GM12864 (cell line): Measurements from ENCODE around the gene NAT9.
A peak's percentile ranks its signal among the peaks of the same experiment; 100 is the strongest.

Experiments used
- DNase-seq: peaks from one replicate; pipeline ENCODE4 v3.0.0-alpha.2; 2011; ENCODE audit warnings: low read depth
- H3K4me3 ChIP-seq: 2 replicates; pipeline ENCODE4 v1.5.1; 2011; ENCODE audit warnings: mild to moderate bottlenecking, low read depth, low read length, control low read depth
- TF ChIP-seq, protein P1 (sequence below): IDR thresholded peaks from 2 replicates; pipeline ENCODE4 v1.5.1; 2011; ENCODE audit warnings: low read depth, mild to moderate bottlenecking, moderate library complexity, low read length, control low read depth, inconsistent platforms; ENCODE audit errors: missing control alignments

The NAT9 gene

DNA sequence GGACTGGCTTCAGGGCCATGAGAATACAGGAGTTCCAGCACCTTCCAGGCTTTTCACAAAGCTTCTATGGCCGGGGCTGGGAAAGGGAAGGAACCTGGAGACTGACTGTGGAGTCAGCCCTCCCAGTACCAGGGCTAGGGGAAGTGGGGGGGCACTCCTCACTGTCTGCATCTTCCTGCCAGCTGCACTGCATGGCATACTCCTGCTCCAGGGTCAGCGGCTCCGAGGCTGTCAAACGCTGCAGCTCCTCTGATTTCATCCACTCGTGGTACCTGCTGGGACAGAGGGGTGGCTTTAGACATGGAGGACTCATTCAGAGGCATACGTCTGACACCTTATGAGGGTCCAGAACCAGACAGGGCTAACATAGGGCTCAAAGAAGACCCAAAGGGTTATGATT, 2.7 kb downstream of the NAT9 start:
- TF ChIP-seq, protein P1, sequence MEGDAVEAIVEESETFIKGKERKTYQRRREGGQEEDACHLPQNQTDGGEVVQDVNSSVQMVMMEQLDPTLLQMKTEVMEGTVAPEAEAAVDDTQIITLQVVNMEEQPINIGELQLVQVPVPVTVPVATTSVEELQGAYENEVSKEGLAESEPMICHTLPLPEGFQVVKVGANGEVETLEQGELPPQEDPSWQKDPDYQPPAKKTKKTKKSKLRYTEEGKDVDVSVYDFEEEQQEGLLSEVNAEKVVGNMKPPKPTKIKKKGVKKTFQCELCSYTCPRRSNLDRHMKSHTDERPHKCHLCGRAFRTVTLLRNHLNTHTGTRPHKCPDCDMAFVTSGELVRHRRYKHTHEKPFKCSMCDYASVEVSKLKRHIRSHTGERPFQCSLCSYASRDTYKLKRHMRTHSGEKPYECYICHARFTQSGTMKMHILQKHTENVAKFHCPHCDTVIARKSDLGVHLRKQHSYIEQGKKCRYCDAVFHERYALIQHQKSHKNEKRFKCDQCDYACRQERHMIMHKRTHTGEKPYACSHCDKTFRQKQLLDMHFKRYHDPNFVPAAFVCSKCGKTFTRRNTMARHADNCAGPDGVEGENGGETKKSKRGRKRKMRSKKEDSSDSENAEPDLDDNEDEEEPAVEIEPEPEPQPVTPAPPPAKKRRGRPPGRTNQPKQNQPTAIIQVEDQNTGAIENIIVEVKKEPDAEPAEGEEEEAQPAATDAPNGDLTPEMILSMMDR, result no peak
- no peak overlapping the region for H3K4me3 ChIP-seq
- no peak for DNase-seq

DNA sequence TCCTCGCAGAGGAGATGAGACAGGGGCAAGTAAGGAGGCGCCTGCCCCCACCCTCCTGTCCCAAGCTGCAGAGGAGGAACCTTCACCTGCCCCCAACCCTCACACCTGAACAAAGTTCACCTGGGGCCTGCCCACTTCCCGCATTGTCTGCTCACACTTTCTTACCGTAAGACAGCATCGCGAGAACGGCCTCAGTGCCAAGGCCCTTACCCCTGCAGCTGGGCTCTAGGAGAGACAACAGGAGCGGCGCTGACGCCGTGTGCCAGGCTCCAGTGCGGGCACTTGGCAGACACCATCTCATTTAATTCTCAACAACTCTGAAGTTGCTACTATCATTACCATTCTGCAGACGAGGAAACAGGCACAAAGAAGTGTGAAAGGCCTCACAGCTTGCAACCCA, 4.1 kb downstream of the NAT9 start:
- no peak for DNase-seq
- TF ChIP-seq, protein P1, result no peak
- H3K4me3 ChIP-seq, result no peak overlapping the region

DNA sequence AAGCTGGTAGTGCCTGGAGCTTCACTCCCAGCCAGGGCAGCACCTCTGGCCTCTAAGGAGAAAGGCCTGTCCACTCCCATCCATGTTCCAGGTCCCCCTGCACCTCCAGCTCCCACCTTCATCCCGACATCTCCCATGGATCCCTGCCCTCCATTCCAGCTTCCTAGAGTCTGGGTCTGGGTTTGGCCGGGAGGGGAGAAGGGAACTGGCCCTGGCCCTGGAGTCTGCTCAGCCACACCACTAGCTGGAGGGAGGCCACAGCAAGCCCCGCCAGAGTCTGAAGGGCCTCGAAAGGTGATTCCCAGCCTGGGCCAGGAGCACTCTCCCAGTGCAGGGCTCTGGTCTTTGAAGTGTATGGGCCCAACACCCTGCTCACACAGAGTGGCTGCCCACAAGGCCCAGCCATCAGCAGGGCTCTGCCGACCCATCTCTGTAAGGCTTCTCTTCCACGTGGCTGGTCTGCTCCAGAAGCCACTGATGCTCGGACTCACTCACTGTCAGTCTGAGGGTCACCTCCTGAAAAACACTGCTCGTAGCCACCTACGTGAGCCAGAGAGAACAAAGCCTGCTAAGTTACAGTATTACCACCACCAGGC, 4.7 kb downstream of the NAT9 start:
- DNase-seq, result no peak
- TF ChIP-seq, protein P1, result no peak
- H3K4me3 ChIP-seq, result no peak overlapping the region

DNA sequence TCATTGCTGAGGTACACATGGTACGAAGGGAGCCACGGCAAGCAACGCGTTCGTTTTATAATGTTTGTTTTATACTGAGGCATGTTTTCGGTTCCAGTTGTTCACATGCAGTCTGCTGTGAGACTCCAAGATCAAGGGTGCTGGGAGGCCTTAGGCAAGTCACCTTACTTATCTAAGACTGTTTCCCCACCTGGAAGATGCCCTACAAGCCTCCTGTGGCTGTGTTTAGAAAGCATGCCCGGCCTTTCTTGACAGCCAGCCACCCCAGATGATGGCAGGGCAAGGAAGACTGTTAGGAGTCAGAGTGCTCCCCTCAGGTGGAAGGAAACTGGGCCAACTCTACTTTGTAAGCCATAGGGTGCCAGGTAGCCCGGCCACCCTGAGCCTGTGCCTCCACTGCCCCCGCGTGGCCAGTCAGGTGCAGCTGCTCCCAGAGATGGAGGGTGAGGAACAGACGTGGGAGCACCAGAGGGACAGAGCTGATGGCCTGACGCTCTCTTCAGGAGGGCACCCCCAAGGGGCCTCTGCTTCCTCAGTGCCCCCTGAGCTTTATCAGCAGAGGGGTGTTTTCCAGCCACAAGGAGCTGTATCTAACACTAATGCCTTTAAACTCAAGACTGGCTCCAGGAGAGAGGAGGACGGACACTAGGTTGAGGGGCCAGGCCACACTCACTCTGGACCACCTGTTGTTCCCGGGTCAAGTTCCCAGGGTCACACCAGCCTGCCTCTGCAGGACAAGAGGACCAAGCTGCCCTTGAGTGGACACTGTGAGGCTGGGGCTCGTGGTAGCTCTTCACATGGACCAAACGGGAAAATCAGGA, 5.4 kb downstream of the NAT9 start:
- TF ChIP-seq, protein P1, result peak; percentile 89
- DNase-seq, result no peak
- no peak overlapping the region for H3K4me3 ChIP-seq

DNA sequence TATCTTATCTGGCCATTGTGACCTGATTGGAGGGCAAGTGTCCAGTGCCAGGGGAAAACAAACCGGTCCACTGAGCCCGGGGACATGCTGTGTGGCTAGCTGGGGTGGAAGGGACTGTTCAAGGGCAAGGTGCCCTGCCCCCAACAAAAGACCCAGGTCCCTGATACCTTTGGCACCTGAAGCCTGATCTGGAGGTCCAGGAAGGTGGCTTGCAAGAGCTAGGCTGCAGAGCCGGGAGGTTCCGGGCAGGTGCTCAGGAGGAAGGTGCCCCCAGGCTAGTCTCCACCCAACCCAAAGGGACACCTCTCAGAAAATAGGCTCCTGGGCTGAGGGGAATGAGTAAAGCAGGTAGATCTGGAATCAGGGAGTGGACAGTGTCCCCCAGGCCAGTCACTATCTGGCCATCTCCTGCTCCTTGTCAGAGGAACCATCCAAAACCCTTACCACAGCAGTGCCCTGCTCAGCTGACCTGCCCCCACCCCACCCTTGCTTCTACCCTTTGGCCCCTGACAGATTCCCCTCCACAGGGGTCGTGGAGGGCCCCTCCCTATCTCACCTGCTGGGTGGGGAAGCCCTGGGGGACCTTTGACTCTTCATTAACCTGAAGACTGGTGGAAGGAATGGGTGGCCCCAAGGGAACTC, 6.2 kb downstream of the NAT9 start:
- no peak for DNase-seq
- TF ChIP-seq, protein P1, result no peak
- no peak overlapping the region for H3K4me3 ChIP-seq

DNA sequence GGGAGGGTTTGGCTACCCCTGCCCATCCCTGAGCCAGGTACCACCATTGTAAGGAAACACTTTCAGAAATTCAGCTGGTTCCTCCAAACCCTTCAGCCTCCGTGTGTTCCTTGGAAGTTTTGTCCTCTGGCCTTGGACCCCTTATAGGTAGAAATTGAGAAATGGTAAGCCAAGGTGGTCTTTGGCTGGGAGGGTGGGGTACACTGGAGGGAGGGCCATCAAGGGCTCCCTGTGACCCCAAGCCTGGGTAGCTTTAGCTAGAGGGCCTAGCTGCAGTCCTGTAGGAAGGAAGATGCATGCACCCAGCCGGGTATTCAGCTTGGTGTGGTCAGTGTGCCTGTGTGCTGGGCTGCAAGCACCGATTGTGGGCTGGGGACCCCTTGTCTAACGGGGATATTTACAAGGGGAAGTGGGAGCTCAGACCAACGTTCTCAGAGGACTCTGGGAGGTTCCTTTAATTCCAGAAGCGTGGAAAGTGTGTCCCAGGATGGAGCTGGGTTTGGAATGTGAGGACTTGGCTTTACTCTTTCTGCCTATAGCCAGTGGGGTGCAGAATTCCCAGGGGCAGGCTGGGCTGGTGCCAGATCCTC, 6.8 kb downstream of the NAT9 start:
- no peak for DNase-seq
- TF ChIP-seq, protein P1, result no peak
- no peak overlapping the region for H3K4me3 ChIP-seq
